Psoas muscle (tissue), 8 donors: ENCODE measurements around the gene LSM7. TPM values are rescaled to one million over a fixed set of nuclear protein-coding genes. Genes with fewer than 3 reads are reported as not detected.

Source experiments
- ATAC-seq, 4 donors: fragments of 200-7000 bp; cut with Tn5 transposase; one replicate each; pipeline ENCODE4 v1.9.1; 2020; ENCODE audit warnings: moderate library complexity in 3 of 4, mild to moderate bottlenecking in 2 of 4
- DNase-seq, 2 donors: peaks; one replicate each; pipeline ENCODE4 v3.0.0-alpha.2; 2020
- H3K27ac ChIP-seq: fragments of 200-600 bp; one replicate; pipeline ENCODE4 v1.8.0; 2022
- H3K27me3 ChIP-seq, 3 donors: fragments of 200-600 bp in 1 of 3; one replicate each; pipeline versions ENCODE4 v1.6.1 to v1.8.0; 2013 to 2022; ENCODE audit warnings: low read length in 2 of 3, mild to moderate bottlenecking in 2 of 3, moderate library complexity in 1 of 3; ENCODE audit not compliant: insufficient read depth in 3 of 3
- H3K36me3 ChIP-seq, 2 donors: fragments of 200-600 bp in 1 of 2; one replicate each; pipeline versions ENCODE4 v1.6.1 to v1.8.0; 2013 to 2022; ENCODE audit warnings: low read depth in 1 of 2, mild to moderate bottlenecking in 1 of 2, moderate library complexity in 1 of 2; ENCODE audit not compliant: insufficient read depth in 1 of 2
- H3K4me1 ChIP-seq: fragments of 200-600 bp; one replicate; pipeline ENCODE4 v1.8.0; 2022
- H3K4me3 ChIP-seq: fragments of 200-600 bp; one replicate; pipeline ENCODE4 v1.8.0; 2022; ENCODE audit warnings: mild to moderate bottlenecking
- H3K9me3 ChIP-seq: fragments of 200-600 bp; one replicate; pipeline ENCODE4 v1.8.0; 2022
- WGBS, 3 donors: extraction: QIAGEN DNeasy Blood & Tissue Kit; methylation state at CpG; one replicate each; pipeline versions ENCODE4 v1.1.6 to v1.1.7; 2013; 5-methylcytosine and 5-hydroxymethylcytosine counted together
- intact Hi-C, 2 donors: fragments of 100-400 bp; cut with DNase I; formaldehyde crosslinking; loops; one replicate each; pipeline versions ENCODE4 v1.11.0 to v1.14.2; 2022
- polyA plus RNA-seq, 3 donors: library from polyadenylated mRNA; stranded (reverse); fragments of 200-250 nt; gene quantifications; one replicate each; pipeline ENCODE4 v1.2.3, GENCODE V29; 2013
- total RNA-seq, 4 donors: library from RNA; stranded (reverse); fragmentation: NEBNext Ultra II Directional in 2 of 4; extraction: Animal tissue kit (Norgen Biotek cat#: 25700) in 2 of 4; gene quantifications; one replicate each; pipeline versions ENCODE4 v1.2.1 to v1.2.4, GENCODE V29; 2021 to 2023
- TF ChIP-seq, protein P1 (sequence below): fragments of 200-600 bp; IDR thresholded peaks from one replicate; pipeline ENCODE4 v1.8.0; 2022; ENCODE audit warnings: antibody characterized with exemption
- donor health status: healthy with polysubstance abuse.
- donor health status: DM: no; HTN: no; CAD: no; lungs with moderate emphysema.
- donor health status: Bipolar disorder and iron deficiency.
- donor health status: healthy.
- donor health status: DM: yes; HTN: yes; CAD: no.
- donor health status: DM: no; HTN: no; CAD: no.
- donor health status: DM: no; HTN: no; CAD: no.
- donor health status: DM: yes; HTN: yes; CAD: no.

The LSM7 gene
- total and polyA plus RNA-seq, 7 donors = 42.2 to 323 (median 89.8) TPM

DNA sequence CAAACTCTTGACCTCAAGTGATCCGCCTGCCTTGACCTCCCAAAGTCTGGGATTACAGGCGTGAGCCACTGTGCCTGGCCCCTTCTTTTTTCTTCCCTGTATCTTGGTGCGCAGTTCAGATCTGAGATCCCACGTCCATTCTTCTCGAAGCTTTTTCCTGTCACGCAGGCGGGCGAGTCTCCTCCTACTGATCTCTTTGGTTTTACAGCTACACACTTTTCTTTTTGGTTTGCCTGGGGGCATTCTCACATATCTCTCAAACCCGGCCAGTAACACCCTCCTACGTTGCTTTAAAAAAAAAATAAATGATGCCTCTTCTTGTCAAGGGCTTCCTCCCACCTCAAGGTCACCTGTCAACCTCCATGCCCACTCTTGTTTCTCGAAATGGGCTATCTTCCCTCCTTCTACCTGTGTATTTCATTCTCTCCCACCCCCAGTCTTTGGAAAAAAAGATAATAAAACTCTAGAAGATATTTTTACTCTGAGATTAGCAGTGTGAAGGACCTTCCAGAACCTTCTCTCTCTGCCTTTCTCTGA, 43.8 kb upstream of the LSM7 start:
- 71 to 75% (median 75%) methylated on average over 11 of the region's 11 CpGs for WGBS, 3 donors
- Histone ChIP-seq H3K9me3 (no peaks in the 10 kb centered on the region), H3K4me3 (no peak overlapping the region), H3K4me1 (peaks cover 7% of the 10 kb centered on the region), H3K36me3 (no peaks in the 10 kb centered on the region), H3K27me3 (no peaks in the 10 kb centered on the region), H3K27ac (no peak overlapping the region)
- ATAC-seq (no peak), DNase-seq (no peak)
- intact Hi-C loops = no loop called here
- TF ChIP-seq, protein P1, sequence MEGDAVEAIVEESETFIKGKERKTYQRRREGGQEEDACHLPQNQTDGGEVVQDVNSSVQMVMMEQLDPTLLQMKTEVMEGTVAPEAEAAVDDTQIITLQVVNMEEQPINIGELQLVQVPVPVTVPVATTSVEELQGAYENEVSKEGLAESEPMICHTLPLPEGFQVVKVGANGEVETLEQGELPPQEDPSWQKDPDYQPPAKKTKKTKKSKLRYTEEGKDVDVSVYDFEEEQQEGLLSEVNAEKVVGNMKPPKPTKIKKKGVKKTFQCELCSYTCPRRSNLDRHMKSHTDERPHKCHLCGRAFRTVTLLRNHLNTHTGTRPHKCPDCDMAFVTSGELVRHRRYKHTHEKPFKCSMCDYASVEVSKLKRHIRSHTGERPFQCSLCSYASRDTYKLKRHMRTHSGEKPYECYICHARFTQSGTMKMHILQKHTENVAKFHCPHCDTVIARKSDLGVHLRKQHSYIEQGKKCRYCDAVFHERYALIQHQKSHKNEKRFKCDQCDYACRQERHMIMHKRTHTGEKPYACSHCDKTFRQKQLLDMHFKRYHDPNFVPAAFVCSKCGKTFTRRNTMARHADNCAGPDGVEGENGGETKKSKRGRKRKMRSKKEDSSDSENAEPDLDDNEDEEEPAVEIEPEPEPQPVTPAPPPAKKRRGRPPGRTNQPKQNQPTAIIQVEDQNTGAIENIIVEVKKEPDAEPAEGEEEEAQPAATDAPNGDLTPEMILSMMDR = no peak

DNA sequence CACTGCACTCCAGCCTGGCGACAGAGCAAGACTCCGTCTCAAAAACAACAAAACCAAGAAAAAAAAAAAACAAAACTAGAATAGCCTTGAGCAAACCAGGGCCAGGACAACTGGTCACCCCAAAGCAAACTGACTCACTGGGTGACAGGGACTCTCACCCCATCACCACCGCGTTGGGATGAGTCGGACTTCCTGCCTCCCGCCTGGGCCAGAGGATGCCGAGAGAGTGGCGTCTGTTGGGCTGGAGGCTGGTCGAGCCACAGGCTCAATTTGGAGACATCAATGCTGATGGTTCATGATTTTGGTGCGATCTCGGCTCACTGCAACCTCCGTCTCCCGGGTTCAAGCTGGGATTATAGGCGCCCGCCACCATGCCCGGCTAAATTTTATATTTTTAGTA, 43.3 kb upstream of the LSM7 start:
- H3K27ac ChIP-seq = no peak overlapping the region
- intact Hi-C loops = no loop called here
- peaks cover 7% of the 10 kb centered on the region for H3K4me1 ChIP-seq
- 68 to 84% (median 76%) methylated on average over 16 of the region's 16 CpGs for WGBS, 3 donors
- H3K36me3 ChIP-seq = no peaks in the 10 kb centered on the region
- H3K4me3 ChIP-seq = no peak overlapping the region
- TF ChIP-seq, protein P1 = no peak
- H3K9me3 ChIP-seq = no peaks in the 10 kb centered on the region
- DNase-seq = no peak
- peak in 1 of 4 donors; percentile 33 for ATAC-seq
- H3K27me3 ChIP-seq = no peaks in the 10 kb centered on the region

DNA sequence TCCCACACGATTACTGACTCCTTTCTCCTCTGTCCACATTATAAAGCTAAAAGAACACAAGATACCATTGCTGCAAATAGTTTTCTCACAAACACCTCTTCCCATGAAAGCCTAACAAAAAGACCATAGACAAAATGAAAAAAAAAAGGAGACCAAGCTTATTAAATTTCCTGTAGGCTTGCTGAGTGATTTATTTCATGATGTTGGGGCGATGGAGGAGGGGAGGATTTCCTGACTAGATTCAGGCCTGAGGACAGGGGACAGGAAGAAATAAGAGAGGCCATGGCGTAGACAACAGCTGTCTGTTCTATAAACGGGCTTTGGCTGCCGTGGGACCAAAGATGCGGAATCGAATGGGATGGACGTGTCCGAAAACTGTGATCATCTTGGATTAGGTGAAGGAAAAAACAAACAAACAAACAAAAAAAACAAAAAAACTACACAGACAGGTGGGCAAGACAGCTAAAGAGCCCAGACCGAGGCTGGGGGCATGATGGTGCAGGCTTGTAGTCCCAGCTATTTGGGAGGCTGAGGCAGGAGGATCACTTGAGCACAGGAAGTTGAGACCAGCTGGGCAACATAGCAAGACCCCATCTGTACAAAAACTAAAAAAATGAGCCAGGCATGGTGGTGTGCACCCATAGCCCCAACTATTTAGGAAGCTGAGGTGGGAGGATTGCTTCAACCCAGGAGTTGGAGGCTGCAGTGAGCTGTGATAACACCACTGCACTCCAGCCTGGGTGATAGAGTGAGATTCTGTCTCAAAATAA, 37.0 kb upstream of the LSM7 start:
- 35 to 49% (median 47%) methylated on average over 10 of the region's 10 CpGs for WGBS, 3 donors
- no peak for DNase-seq
- TF ChIP-seq, protein P1 = no peak
- peaks cover 0 to 25% (median 6%) of the 10 kb centered on the region in 3 donors for H3K27me3 ChIP-seq
- H3K4me3 ChIP-seq = no peak overlapping the region
- no peak for ATAC-seq
- intact Hi-C loops = no loop called here
- H3K27ac ChIP-seq = no peak overlapping the region
- no peaks in the 10 kb centered on the region for H3K36me3 ChIP-seq
- no peaks in the 10 kb centered on the region for H3K9me3 ChIP-seq
- H3K4me1 ChIP-seq = no peaks in the 10 kb centered on the region

DNA sequence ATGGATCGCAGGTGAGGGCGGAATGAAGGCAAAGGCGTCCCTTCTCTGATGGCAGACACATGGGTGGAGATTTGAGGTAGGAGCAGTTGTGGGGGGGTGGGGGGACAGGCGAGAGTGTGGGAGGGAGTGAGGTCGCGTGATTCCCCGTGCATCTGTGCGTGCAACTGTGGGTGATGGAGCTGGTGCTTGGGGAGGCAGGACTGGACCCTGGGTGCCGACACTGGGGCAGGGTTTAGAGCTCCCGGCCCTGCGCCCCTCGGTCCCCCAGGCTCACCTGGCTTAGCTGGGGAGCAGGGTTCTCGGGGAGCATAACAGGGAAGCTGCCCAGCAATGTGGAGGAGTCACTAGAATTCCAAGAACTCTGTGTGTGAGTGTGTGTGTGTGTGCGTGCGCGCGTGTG, 35.0 kb upstream of the LSM7 start:
- TF ChIP-seq, protein P1 = no peak
- no peak overlapping the region for H3K4me3 ChIP-seq
- H3K4me1 ChIP-seq = no peaks in the 10 kb centered on the region
- H3K36me3 ChIP-seq = no peaks in the 10 kb centered on the region
- no peaks in the 10 kb centered on the region for H3K9me3 ChIP-seq
- intact Hi-C loops = no loop called here
- WGBS, 3 donors = 64 to 68% (median 67%) methylated on average over 15 to 17 of the region's 17 CpGs
- H3K27ac ChIP-seq = no peak overlapping the region
- DNase-seq = no peak
- H3K27me3 ChIP-seq = peaks cover 0 to 28% (median 8%) of the 10 kb centered on the region in 3 donors
- no peak for ATAC-seq
